Activated effector memory CD4-positive, alpha-beta T cell treated with anti-CD3 and anti-CD28 coated beads, Interleukin-2, amount 50 U/mL, for 16 hours (primary cell): ENCODE results near the gene ATXN10.
"Not testable (repeated sequence)": the region's sequence is repeated elsewhere in the genome, so short reads cannot be mapped to it uniquely, and the experiment has no call there.

Experiments
- DNase-seq: peaks from one replicate; pipeline ENCODE4 v3.0.0-alpha.2; 2020

The ATXN10 gene

DNA sequence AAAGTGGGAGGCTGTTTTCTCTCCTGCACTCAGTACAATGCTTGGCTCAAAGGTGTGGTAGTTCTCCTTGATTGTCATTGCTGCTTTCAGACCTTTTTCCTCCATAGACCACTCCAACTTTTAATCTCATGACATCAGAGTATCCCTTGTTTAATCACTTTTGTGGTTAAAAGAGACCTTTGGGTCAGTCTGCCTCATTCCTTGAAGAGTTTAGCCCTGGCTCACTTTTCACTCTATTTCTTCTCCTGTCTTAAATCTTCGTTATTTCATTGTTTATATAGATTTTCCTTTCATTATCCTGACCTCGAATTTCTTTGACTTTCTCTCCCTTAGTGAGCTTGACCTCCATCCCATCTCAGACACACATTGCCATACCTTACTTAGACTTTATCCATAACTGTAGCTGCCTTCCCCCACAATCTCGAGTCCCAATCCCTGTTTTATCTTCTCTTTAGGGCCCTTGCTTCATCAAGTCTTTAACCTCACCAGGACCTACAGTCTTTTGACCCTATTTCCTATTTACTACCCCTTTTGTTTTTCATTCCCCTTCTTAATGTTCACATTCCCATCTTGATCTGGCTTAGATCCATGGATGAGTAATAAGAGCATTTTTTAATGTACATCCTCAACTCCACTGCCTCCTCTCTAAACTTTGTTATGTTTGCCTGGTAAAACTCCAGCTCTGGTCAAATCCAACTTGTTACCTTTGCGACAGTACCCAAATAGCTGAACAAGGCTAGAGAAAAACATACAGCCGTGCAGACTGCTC is 9.5 kb downstream of the ATXN10 start:
- DNase-seq, result no peak

DNA sequence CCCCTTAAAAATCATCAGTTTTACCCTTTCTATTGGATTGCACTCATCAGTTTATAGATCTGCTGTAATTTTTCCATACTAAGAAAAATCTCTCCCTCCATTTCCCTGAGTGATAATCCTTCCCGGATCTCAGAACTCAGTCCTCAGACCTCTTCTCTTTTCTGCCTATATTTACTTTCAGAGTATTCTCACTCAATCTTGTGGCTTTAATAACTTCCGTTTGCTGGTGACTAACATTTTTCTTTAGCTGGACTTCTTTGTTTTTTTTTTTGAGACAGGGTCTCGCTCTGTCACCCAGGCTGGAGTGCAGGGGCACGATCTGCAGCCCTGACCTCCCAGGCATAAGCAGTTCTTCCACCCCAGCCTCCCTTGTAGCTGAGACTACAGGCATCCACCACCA is 10.4 kb downstream of the ATXN10 start:
- no peak for DNase-seq

DNA sequence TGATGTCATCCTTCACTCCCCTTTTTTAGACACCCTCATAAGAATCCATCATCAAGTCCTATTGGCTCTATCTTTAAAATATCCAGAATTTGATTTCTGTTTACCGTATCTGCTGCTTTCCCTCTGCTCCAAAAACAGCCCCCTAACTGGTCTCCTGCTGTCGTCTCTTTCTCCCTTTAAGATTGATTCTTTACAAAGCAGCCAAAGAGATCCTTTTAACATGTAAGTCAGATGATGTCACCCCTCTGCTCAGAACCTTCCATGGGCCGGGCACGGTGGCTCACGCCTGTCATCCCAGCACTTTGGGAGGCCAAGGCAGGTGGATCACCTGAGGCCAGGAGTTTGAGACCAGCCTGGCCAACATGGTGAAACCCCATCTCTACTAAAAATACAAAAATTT is 11.1 kb downstream of the ATXN10 start:
- not testable (repeated sequence) for DNase-seq

- DNase-seq, result no peak
These were observed 11.6 kb downstream of the ATXN10 start for GRCh38 chr22:45683248-45683647.

DNA sequence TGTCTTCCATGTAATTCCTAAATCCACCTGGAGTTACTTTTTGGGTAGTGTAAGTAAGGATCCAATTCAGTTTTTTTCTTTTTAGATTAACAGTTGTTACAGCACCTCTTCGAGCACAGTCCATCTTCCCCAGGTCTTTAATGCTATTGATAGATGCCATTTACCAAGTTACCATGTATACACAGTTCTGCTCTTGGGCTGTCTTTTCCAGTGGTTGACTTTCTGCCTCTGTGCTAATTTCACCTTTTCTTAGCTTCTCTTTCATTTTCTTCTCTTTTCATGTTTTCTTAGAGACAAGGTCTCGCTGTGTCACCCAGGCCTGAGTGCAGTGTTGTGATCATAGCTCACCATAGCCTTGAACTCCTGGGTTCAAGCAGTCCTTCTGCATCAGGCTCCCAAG is 12.0 kb downstream of the ATXN10 start:
- no peak for DNase-seq

GRCh38 chr22:45684169-45684568 is 12.5 kb downstream of the ATXN10 start:
- no peak for DNase-seq

GRCh38 chr22:45684752-45685574 is 13.3 kb downstream of the ATXN10 start:
- DNase-seq, result no peak

DNA sequence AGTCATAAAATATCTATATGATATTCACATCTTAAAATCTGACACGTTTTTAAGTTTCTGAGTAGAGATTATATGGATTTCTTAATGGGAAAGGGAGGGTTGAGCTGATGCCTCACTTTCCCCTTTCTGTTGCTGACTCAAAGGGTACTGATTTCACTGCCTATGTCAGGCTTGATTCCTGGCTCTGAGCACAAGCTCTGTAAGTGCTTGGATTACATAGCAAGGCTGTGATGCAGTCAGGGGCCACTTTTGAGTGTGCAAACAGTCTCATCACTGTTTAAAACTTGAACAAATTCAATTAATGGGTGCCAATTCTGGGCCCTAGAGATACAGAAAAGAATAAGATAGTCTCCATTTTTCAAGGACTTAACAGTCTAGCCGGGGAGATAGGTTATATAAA is 14.4 kb downstream of the ATXN10 start:
- no peak for DNase-seq

GRCh38 chr22:45686836-45687235 is 15.2 kb downstream of the ATXN10 start:
- DNase-seq, result no peak

DNA sequence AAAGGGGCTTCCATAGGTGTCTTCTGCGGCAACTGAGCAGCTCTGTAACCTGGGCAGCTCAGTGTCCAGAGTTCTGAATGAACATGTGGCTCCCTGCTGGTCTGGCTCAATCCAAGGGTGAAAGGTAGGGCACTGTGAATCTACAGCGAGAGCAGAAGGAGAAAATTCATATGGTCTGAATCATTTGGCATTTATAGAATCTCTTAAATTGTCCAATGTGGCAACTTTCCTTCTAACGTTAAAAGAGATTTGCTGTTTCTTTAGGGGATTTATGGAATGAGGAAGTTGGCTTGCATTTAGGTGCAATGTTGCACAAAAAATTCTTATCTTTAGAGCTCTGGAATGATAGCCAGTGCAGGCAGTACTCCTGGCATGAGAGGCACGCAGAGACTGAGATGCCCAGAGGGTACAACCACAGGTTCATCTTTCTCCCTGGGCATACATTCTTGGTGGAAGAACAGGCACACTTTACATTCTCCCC is 17.0 kb downstream of the ATXN10 start:
- no peak for DNase-seq

DNA sequence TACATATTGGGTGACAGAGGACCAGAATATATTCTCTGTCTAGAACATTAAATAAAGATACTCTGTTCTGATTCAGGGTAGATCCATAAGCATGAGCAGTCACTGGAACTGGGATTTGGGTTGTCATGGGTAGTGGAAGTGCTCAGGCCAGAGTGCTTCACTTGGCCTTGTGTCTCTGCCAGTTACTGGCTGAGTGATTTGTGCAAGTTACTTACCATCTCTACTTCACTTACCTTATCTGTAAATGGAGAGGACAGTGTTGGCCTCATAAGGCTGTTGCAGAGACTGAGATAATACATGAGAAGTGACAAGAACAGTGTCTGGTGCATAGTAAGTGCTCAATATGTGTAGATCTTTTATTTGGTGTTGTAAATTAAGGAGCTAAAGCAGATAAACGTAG is 17.6 kb downstream of the ATXN10 start:
- no peak for DNase-seq

- DNase-seq, result no peak
These were observed 18.4 kb downstream of the ATXN10 start for GRCh38 chr22:45690008-45690407.

- no peak for DNase-seq
These were observed 20.9 kb downstream of the ATXN10 start for GRCh38 chr22:45692549-45692948.

GRCh38 chr22:45693835-45694234 is 22.2 kb downstream of the ATXN10 start:
- no peak for DNase-seq

DNA sequence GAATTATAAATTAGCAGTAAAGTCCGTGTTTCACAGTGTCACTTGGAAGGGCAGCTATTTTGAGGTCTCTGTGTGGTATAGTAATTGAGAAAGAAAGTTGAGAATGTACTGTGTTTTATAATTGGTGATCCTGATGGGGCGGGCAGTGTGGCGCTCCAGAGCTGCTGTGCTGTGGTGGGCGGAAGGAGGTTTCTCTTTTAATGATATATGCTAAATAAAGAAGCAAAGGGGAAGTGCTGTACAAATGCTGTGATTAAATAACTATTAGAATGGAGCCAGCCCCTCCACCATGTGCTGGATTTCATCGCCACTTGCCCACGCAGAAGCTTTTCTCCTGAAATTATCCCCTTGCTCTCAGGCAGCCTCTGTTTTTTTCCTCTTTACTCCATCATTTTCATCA is 24.6 kb downstream of the ATXN10 start:
- no peak for DNase-seq

DNA sequence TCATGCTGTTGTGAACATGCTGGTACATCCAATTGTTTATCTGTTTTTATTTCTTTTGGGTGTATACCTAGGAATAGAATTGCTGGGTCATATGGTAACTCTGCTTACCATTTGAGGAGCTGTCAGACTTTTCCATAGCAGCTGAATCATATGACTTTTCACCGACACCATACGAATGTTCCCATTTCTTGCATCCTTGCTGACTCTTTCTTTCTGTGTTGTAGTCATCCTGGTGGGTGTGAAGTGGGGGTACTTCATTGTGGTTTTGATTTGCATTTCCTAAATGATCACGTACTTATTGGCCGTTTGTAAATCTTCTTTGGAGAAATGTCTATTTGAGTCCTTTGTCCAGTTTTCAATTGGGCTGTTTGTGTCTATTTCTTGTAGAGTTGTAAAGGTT is 26.5 kb downstream of the ATXN10 start:
- DNase-seq, result no peak

GRCh38 chr22:45702981-45703380 is 31.3 kb downstream of the ATXN10 start:
- DNase-seq, result no peak

GRCh38 chr22:45703758-45704157 is 32.1 kb downstream of the ATXN10 start:
- DNase-seq, result no peak

GRCh38 chr22:45704648-45705047 is 33.0 kb downstream of the ATXN10 start:
- no peak for DNase-seq

DNA sequence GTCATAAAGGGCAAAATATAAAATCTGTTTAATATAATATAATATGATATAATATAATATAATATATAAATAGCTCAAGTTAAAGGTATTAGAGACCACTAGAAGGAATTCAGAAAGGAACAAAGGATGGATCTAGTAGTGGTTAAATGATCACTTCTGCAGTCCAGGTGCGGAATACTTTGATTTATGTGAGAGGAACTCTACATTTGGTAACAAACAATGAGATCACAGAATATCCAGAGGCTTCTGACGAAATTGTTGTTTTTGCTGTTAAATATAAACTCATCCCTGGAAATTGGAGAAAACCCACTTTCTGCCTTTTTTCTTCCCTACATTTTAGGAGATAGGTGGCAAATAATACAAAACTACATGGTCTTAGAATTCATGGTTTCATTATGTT is 36.0 kb downstream of the ATXN10 start:
- DNase-seq, result no peak

- DNase-seq, result no peak
These were observed 36.5 kb downstream of the ATXN10 start for GRCh38 chr22:45708145-45708544.

DNA sequence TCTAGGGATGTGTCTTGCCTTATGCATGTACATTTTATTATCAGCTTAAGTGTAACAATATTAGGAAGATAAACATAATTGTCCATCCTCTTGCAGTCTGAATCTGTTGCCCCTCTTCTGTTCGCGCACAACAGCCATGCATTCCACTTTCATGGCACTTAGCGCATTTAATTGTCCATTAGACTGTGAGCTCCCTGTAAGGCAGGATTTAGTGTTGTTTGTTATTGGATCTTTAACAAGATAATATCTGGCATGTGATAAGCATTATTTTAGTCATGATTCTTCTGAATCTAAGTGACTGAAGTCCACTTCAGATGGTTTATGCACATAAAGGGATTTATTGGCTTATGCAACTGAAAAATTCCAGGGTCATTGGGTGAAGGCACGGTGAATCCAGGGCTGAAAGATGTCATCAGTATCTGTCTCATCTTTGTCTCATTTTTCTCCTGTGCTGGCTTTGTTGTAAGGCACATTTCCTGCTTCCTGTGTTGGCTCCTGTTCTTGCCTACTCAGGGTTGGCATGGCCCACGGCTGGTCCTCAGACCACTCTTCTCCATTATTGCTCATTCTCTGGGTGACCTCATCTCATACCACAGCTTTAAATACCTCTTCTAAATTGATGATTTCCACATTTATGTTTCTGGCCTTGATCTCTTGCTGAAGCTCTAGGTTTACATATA is 37.6 kb downstream of the ATXN10 start:
- no peak for DNase-seq

DNA sequence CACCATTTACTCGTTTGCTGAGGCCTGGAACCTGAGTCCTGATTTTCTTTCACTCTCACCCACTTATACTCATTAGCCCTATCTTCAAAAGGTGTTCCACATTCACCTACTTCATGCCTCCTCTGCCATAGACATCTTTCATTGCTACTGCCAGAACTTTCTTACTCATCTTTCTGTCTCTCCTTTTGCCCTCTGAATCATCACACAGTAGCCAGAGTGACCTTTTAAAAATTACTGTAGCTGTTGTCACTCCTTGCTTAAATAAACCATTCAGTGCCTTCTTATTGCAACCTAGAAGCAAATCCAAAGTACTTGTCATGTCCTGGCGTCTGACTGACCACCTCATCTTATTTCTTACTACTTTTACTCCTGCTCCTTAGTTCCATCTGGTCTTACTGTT is 38.2 kb downstream of the ATXN10 start:
- no peak for DNase-seq

GRCh38 chr22:45710469-45710868 is 38.8 kb downstream of the ATXN10 start:
- no peak for DNase-seq
